ENCODE data around the gene MTMR8.
A peak's percentile ranks its signal among the peaks of the same experiment; 100 is the strongest.

Gene MTMR8

DNA sequence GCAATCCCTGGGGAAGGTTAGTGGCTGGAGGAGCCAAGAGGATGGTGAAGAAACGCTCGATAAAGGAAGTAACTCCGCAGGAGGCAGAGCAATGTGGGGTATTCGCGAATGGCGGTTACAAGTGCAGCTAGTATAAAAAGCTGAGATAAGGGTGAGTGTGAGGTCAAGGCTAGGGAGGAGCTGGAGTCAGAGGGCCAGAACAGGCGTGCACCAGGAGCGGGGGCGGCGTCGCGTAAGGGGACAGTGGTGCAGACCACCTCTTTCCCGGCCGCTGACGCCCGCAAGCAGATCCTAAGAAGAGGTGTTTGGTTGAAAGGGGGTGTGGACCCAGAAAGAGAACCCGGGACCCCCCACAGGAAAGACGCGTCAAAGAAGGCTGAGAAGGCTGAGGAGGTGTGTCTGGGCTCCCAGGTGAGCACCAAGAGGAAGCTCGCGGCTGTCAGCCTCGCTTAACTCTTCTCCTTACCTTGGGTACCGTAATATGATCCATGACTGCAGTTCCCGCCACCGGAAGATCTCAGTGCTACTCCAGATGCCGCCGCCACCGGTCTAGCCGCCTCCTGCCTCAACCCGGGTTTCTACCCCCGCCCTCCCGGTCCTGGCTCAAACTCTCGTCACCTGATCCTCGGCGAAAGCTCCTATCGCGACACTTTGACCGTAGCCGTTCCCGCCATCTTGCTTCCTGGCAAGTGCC, at the start of gene MTMR8:
Gene MTMR8, minus strand, starts transcription at position 579 of the 694 bp plus-strand sequence. Its CDS starts 89 bp downstream, at position 490.
- TF ChIP-seq, protein P1, sequence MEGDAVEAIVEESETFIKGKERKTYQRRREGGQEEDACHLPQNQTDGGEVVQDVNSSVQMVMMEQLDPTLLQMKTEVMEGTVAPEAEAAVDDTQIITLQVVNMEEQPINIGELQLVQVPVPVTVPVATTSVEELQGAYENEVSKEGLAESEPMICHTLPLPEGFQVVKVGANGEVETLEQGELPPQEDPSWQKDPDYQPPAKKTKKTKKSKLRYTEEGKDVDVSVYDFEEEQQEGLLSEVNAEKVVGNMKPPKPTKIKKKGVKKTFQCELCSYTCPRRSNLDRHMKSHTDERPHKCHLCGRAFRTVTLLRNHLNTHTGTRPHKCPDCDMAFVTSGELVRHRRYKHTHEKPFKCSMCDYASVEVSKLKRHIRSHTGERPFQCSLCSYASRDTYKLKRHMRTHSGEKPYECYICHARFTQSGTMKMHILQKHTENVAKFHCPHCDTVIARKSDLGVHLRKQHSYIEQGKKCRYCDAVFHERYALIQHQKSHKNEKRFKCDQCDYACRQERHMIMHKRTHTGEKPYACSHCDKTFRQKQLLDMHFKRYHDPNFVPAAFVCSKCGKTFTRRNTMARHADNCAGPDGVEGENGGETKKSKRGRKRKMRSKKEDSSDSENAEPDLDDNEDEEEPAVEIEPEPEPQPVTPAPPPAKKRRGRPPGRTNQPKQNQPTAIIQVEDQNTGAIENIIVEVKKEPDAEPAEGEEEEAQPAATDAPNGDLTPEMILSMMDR (IDR thresholded peaks at IDR 0.05) = no peak
- Mint-ChIP-seq H3K27me3 (ENCODE audit: low read depth, poor library complexity) (peaks cover 8% of the 10 kb centered on the region), H3K27ac (no peak within 1 kb of the TSS), H3K9me3 (peaks cover 64% of the 10 kb centered on the region), H3K36me3 (ENCODE audit: low read depth) (no peaks in the 10 kb centered on the region), H3K4me3 (peak within 1 kb of the TSS; percentile 91), H3K4me1 (peaks cover 14% of the 10 kb centered on the region)
- peak; percentile 75 for DNase-seq

DNA sequence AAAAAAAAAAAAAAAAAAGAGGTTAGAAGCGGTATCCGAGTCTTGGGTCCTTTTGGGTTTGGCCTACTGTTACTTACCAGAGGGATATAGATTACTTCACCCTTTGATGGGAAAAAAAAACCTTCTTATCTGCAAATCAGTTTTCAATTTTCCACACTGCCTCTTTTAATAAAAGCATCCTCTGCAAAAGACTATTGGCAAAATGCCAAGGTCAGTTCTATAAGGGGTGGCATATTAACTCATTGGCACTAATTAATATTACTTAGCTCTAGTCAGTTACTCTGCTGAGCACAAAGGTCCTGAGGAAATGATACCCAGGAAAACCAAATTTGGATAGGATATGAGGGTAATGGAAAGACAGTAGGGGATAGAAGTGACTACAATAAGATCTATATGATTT, 44.3 kb upstream of the MTMR8 start:
- Mint-ChIP-seq H3K9me3 (peaks cover 37% of the 10 kb centered on the region), H3K27ac (no peak overlapping the region), H3K4me3 (no peak overlapping the region), H3K27me3 (ENCODE audit: low read depth, poor library complexity) (peaks cover 4% of the 10 kb centered on the region), H3K36me3 (ENCODE audit: low read depth) (no peaks in the 10 kb centered on the region), H3K4me1 (no peaks in the 10 kb centered on the region)
- TF ChIP-seq, protein P1 (IDR thresholded peaks at IDR 0.05) = no peak
- no peak for DNase-seq

GRCh38 chrX:64437665-64438064, 42.4 kb upstream of the MTMR8 start:
- Mint-ChIP-seq H3K27ac (no peak overlapping the region), H3K4me3 (no peak overlapping the region), H3K9me3 (peaks cover 38% of the 10 kb centered on the region), H3K36me3 (ENCODE audit: low read depth) (no peaks in the 10 kb centered on the region), H3K27me3 (ENCODE audit: low read depth, poor library complexity) (peaks cover 4% of the 10 kb centered on the region), H3K4me1 (no peaks in the 10 kb centered on the region)
- DNase-seq = no peak
- TF ChIP-seq, protein P1 (IDR thresholded peaks at IDR 0.05) = no peak

DNA sequence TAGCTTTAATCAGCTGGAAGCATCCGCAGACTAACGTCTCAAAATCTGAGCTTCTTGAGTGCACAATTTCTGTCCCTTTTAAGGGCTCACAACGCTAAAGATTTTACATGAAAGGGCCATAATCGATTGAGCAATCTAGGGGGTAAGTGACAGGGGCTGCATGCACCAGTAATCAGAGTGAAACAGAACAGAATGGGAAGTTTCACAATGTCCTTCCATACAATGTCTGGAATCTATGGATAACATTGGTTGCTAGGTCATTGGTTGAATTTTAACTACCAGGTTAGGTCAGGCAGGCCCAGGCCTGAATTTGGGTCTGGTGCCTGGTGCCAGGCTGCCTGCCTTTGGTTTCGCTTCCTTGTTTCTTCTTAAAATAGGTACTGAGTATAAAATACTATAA, 42.0 kb upstream of the MTMR8 start:
- Mint-ChIP-seq H3K4me1 (no peaks in the 10 kb centered on the region), H3K36me3 (ENCODE audit: low read depth) (no peaks in the 10 kb centered on the region), H3K9me3 (peaks cover 38% of the 10 kb centered on the region), H3K4me3 (no peak overlapping the region), H3K27ac (no peak overlapping the region), H3K27me3 (ENCODE audit: low read depth, poor library complexity) (peaks cover 4% of the 10 kb centered on the region)
- DNase-seq = no peak
- TF ChIP-seq, protein P1 (IDR thresholded peaks at IDR 0.05) = no peak

DNA sequence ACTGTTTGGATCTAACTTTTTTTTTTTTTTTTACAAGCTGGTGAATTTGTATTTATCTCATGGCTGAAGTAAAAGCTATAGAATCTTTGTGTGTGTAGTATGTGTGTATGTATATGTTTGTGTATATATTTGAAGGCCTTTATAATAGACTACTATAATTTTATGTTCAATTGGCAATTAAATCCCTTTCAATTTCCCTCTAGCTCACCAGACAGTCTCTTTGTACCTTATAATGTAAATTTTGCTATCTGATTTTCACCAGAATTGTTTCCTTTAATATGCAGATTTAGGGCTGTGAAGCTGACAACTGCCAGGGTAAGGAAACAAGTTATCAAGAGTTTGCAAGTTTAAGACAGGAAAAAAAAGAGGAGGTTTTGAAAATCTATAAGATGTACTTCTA, 33.1 kb upstream of the MTMR8 start:
- Mint-ChIP-seq H3K4me1 (peaks cover 17% of the 10 kb centered on the region), H3K27ac (no peak overlapping the region), H3K27me3 (ENCODE audit: low read depth, poor library complexity) (no peaks in the 10 kb centered on the region), H3K4me3 (no peak overlapping the region), H3K9me3 (peaks cover 40% of the 10 kb centered on the region), H3K36me3 (ENCODE audit: low read depth) (no peaks in the 10 kb centered on the region)
- TF ChIP-seq, protein P1 (IDR thresholded peaks at IDR 0.05) = no peak
- no peak for DNase-seq

GRCh38 chrX:64427787-64428186, 32.5 kb upstream of the MTMR8 start:
- no peak overlapping the region for H3K27ac Mint-ChIP-seq
- H3K9me3 Mint-ChIP-seq = peaks cover 37% of the 10 kb centered on the region
- no peak overlapping the region for H3K4me3 Mint-ChIP-seq
- no peaks in the 10 kb centered on the region for H3K36me3 Mint-ChIP-seq (ENCODE audit: low read depth)
- TF ChIP-seq, protein P1 (IDR thresholded peaks at IDR 0.05) = no peak
- H3K27me3 Mint-ChIP-seq (ENCODE audit: low read depth, poor library complexity) = no peaks in the 10 kb centered on the region
- DNase-seq = no peak
- peaks cover 17% of the 10 kb centered on the region for H3K4me1 Mint-ChIP-seq

Data from nephron progenitor cell (in vitro differentiated cells).